ENCODE measurements around the gene INPP5E. TPM values are rescaled to one million over a fixed set of nuclear protein-coding genes. Genes with fewer than 3 reads are reported as not detected.

INPP5E gene
- total RNA-seq, 1 donor = 8.2 TPM

DNA sequence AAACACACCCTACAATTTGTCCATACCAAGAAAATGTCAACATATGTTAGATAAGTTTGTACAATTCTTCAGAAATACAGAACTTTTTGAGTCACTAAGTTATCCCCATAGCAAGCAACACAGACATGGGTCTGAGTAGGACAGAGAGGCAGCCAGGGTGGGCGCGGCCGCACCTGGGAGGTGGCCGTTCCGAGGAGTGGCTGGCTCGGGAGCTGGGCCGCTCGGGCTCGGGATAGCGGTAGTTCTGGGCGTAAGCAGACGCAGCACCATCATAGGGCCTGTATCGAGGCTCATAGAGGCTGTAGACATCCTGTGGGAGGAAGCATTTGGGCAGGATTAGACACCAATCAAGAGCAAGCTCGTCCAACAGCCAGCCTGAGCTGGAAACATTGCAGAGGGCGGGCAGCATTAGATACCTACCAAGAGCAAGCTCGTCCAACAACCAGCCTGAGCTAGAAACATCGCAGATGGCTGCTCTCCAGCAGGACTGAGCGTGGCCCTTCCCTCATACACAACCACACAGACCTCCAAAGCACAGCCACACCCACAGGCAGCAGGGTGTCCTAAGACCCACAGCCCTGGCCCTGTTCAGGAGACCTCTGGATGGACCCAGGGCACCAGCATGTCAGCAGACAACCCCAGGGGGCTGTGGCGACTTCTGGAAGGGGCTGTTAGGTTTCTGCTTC is 32.3 kb upstream of the INPP5E start:
- no peak overlapping the region for H3K4me3 ChIP-seq (ENCODE audit: low read depth, low read length)
- TF ChIP-seq, protein P1, sequence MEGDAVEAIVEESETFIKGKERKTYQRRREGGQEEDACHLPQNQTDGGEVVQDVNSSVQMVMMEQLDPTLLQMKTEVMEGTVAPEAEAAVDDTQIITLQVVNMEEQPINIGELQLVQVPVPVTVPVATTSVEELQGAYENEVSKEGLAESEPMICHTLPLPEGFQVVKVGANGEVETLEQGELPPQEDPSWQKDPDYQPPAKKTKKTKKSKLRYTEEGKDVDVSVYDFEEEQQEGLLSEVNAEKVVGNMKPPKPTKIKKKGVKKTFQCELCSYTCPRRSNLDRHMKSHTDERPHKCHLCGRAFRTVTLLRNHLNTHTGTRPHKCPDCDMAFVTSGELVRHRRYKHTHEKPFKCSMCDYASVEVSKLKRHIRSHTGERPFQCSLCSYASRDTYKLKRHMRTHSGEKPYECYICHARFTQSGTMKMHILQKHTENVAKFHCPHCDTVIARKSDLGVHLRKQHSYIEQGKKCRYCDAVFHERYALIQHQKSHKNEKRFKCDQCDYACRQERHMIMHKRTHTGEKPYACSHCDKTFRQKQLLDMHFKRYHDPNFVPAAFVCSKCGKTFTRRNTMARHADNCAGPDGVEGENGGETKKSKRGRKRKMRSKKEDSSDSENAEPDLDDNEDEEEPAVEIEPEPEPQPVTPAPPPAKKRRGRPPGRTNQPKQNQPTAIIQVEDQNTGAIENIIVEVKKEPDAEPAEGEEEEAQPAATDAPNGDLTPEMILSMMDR (IDR thresholded peaks at IDR 0.05; ENCODE audit: insufficient read depth, low read depth, low read length) = no peak
- DNase-seq (ENCODE audit: low read depth) = no peak

DNA sequence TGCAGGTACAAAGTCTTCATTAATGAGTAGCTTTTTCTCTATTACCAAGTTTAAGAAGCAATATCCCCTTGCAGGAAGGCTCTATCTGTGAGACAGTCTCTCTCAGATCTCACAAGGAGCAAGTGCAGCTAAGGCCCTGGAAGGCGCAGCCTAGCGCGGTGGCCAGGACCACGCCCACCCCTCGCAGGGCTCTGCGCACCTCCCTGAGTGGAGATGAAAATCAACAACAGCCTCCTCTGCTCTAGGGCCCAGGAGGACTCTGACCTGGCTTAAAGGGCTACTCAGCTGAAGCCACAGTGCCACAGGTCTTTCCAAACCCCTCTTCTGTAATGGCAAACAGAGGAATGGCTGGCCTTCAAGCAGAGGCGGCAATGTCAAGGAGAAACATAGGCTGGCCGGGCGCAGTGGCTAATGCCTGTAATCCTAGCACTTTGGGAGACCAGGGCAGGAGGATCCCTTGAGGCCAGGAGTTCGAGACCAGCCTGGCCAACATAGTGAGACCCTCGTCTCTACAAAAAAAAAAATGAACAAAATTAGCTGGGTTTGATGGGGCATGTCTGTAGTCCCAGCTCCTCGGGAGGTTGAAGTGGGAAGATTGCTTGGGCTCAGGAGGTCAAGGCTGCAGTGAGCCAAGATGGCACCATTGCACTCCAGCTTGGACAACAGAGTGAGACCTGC is 31.3 kb upstream of the INPP5E start:
- H3K4me3 ChIP-seq (ENCODE audit: low read depth, low read length) = no peak overlapping the region
- DNase-seq (ENCODE audit: low read depth) = no peak
- TF ChIP-seq, protein P1 (IDR thresholded peaks at IDR 0.05; ENCODE audit: insufficient read depth, low read depth, low read length) = no peak

DNA sequence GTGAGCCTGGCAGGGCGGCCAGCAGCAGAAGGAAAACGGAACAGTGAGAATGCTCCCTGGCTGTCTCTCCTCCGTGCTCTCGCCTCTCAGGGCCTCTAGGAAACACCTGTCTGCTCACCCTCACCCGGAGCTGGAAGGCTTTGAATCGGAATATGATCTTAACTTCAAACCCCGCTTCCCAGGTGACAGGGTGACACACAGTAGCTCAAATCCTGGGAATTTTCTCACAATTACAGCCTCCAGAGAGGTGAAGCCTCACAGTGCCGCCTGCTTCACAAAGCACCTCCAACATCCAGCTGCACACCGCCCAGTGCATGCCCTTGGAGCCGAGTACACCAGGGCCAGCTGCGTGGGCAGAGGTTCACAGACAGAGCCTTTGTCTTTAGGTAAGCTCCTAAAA is 30.7 kb upstream of the INPP5E start:
- DNase-seq (ENCODE audit: low read depth) = no peak
- no peak overlapping the region for H3K4me3 ChIP-seq (ENCODE audit: low read depth, low read length)
- TF ChIP-seq, protein P1 (IDR thresholded peaks at IDR 0.05; ENCODE audit: insufficient read depth, low read depth, low read length) = no peak

DNA sequence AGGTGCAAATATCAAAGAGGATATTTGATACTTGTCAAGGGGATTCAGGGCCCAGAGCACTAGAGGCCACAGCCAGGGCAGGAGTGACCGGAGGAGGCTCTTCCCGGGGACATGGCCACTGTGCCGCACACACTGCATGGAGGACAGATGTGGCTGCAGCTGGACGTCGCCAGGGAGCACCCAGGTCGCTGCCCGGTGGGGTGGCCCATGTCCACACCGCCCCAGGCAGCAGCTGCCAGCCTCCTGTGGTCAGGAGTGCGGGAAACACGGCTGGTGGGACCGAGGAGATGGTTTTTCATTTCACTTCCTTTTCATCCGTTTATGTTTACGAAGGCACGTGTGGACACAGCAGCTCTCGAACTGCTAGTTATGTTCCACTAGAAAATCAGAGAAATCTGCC is 28.1 kb upstream of the INPP5E start:
- no peak for DNase-seq (ENCODE audit: low read depth)
- no peak overlapping the region for H3K4me3 ChIP-seq (ENCODE audit: low read depth, low read length)
- TF ChIP-seq, protein P1 (IDR thresholded peaks at IDR 0.05; ENCODE audit: insufficient read depth, low read depth, low read length) = no peak

DNA sequence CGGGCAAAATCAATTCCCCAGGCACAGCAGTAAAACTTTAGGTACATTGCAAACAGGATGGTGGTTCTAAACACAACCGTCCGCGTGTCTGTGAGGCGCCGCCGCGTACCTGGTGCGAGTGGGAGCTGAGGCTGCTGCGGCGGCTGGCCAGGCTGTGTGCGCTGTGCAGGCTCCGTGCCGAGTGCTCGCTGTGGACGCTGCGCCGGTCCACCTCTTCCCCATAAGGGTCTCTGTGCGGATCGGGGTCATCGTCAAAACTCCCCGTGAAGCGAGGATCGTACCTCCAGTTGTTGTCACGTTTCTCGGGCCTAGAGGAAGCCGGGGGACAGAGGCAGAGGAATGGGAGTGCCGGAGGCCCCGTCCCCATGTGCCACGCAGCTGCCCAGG is 26.5 kb upstream of the INPP5E start:
- no peak overlapping the region for H3K4me3 ChIP-seq (ENCODE audit: low read depth, low read length)
- DNase-seq (ENCODE audit: low read depth) = no peak
- TF ChIP-seq, protein P1 (IDR thresholded peaks at IDR 0.05; ENCODE audit: insufficient read depth, low read depth, low read length) = no peak

DNA sequence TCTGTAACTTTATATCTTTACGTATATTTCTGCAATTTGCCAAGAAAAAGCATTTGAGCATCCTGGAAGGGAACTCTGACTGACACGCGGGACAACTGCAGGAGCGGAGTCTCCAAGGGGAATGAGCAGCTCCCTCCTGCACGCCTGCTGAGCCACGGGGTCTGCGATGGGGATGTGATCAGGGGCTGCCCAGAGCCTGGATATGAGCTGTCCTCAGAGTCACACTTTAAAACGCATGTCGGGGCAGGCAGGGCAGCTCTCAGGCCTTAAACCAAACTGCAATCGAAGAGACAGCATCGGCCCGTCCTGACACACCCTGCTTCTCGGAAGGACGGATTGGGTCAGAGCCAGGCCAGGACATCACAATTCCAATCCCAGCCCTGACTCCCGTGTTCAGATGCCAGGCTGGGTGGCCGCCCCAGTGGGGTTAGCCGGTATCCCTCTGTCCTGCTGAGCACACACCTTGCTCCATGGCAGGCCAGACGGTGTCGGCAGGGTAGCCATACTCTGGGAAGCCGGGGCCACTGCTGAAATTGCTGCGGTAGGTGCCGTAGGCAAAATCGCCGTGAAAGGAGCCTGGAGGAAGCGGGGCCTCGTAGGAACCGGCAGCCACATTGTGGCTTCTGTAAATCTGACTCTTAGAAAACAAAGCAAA is 26.0 kb upstream of the INPP5E start:
- H3K4me3 ChIP-seq (ENCODE audit: low read depth, low read length) = no peak overlapping the region
- TF ChIP-seq, protein P1 (IDR thresholded peaks at IDR 0.05; ENCODE audit: insufficient read depth, low read depth, low read length) = no peak
- no peak for DNase-seq (ENCODE audit: low read depth)

Measured in fibroblast of villous mesenchyme (primary cell).